Measurements from ENCODE around the gene FDXACB1.

Gene FDXACB1

GRCh38 chr11:111870113-111870512 is 8.9 kb downstream of the FDXACB1 start:
- H3K4me3 ChIP-seq (ENCODE audit: low read length): peak overlapping the region; percentile 87
- H3K36me3 ChIP-seq (ENCODE audit: control insufficient read depth, insufficient read depth, low read length, severe bottlenecking): peaks cover 37% of the 10 kb centered on the region
- H3K9ac ChIP-seq (ENCODE audit: low read length): peak overlapping the region; percentile 96
- H3K27me3 ChIP-seq (replicated peaks; ENCODE audit: control insufficient read depth, insufficient read depth, low read length): no peaks in the 10 kb centered on the region
- no peak for DNase-seq (ENCODE audit: low read depth)
- no peaks in the 10 kb centered on the region for H3K9me3 ChIP-seq (ENCODE audit: control insufficient read depth, low read length)
- peaks cover 8% of the 10 kb centered on the region for H3K4me1 ChIP-seq (ENCODE audit: control insufficient read depth, insufficient read depth, low read length)

- no peak overlapping the region for H3K9ac ChIP-seq (ENCODE audit: low read length)
- H3K4me1 ChIP-seq (ENCODE audit: control insufficient read depth, insufficient read depth, low read length): no peaks in the 10 kb centered on the region
- no peaks in the 10 kb centered on the region for H3K9me3 ChIP-seq (ENCODE audit: control insufficient read depth, low read length)
- no peak for DNase-seq (ENCODE audit: low read depth)
- H3K27me3 ChIP-seq (replicated peaks; ENCODE audit: control insufficient read depth, insufficient read depth, low read length): no peaks in the 10 kb centered on the region
- peaks cover 59% of the 10 kb centered on the region for H3K36me3 ChIP-seq (ENCODE audit: control insufficient read depth, insufficient read depth, low read length, severe bottlenecking)
- no peak overlapping the region for H3K4me3 ChIP-seq (ENCODE audit: low read length)
These were observed 18.7 kb downstream of the FDXACB1 start for GRCh38 chr11:111860257-111860656.

GRCh38 chr11:111855506-111855905 is 23.5 kb downstream of the FDXACB1 start:
- no peaks in the 10 kb centered on the region for H3K27me3 ChIP-seq (replicated peaks; ENCODE audit: control insufficient read depth, insufficient read depth, low read length)
- DNase-seq (ENCODE audit: low read depth): no peak
- H3K4me3 ChIP-seq (ENCODE audit: low read length): no peak overlapping the region
- no peak overlapping the region for H3K9ac ChIP-seq (ENCODE audit: low read length)
- H3K4me1 ChIP-seq (ENCODE audit: control insufficient read depth, insufficient read depth, low read length): peaks cover 10% of the 10 kb centered on the region
- no peaks in the 10 kb centered on the region for H3K9me3 ChIP-seq (ENCODE audit: control insufficient read depth, low read length)
- H3K36me3 ChIP-seq (ENCODE audit: control insufficient read depth, insufficient read depth, low read length, severe bottlenecking): peaks cover 52% of the 10 kb centered on the region

- no peak for DNase-seq (ENCODE audit: low read depth)
- H3K9me3 ChIP-seq (ENCODE audit: control insufficient read depth, low read length): no peaks in the 10 kb centered on the region
- H3K4me3 ChIP-seq (ENCODE audit: low read length): no peak overlapping the region
- peaks cover 24% of the 10 kb centered on the region for H3K4me1 ChIP-seq (ENCODE audit: control insufficient read depth, insufficient read depth, low read length)
- H3K9ac ChIP-seq (ENCODE audit: low read length): peak overlapping the region; percentile 69
- no peaks in the 10 kb centered on the region for H3K27me3 ChIP-seq (replicated peaks; ENCODE audit: control insufficient read depth, insufficient read depth, low read length)
- peaks cover 29% of the 10 kb centered on the region for H3K36me3 ChIP-seq (ENCODE audit: control insufficient read depth, insufficient read depth, low read length, severe bottlenecking)
These were observed 26.9 kb downstream of the FDXACB1 start for GRCh38 chr11:111852103-111852502.

- peak; percentile 72 for DNase-seq (ENCODE audit: low read depth)
- H3K36me3 ChIP-seq (ENCODE audit: control insufficient read depth, insufficient read depth, low read length, severe bottlenecking): peaks cover 28% of the 10 kb centered on the region
- peak overlapping the region; percentile 69 for H3K9ac ChIP-seq (ENCODE audit: low read length)
- peaks cover 29% of the 10 kb centered on the region for H3K4me1 ChIP-seq (ENCODE audit: control insufficient read depth, insufficient read depth, low read length)
- H3K9me3 ChIP-seq (ENCODE audit: control insufficient read depth, low read length): no peaks in the 10 kb centered on the region
- no peaks in the 10 kb centered on the region for H3K27me3 ChIP-seq (replicated peaks; ENCODE audit: control insufficient read depth, insufficient read depth, low read length)
- H3K4me3 ChIP-seq (ENCODE audit: low read length): no peak overlapping the region
These were observed 27.3 kb downstream of the FDXACB1 start for GRCh38 chr11:111851636-111852035.

- Histone ChIP-seq H3K4me3 (ENCODE audit: low read length) (no peak overlapping the region), H3K9me3 (ENCODE audit: control insufficient read depth, low read length) (no peaks in the 10 kb centered on the region), H3K27me3 (replicated peaks; ENCODE audit: control insufficient read depth, insufficient read depth, low read length) (no peaks in the 10 kb centered on the region), H3K9ac (ENCODE audit: low read length) (peak overlapping the region; percentile 69), H3K36me3 (ENCODE audit: control insufficient read depth, insufficient read depth, low read length, severe bottlenecking) (peaks cover 28% of the 10 kb centered on the region), H3K4me1 (ENCODE audit: control insufficient read depth, insufficient read depth, low read length) (peaks cover 35% of the 10 kb centered on the region)
- no peak for DNase-seq (ENCODE audit: low read depth)
These were observed 27.9 kb downstream of the FDXACB1 start for GRCh38 chr11:111851067-111851466.

GRCh38 chr11:111849631-111850030 is 29.3 kb downstream of the FDXACB1 start:
- peaks cover 19% of the 10 kb centered on the region for H3K36me3 ChIP-seq (ENCODE audit: control insufficient read depth, insufficient read depth, low read length, severe bottlenecking)
- no peak overlapping the region for H3K9ac ChIP-seq (ENCODE audit: low read length)
- no peak for DNase-seq (ENCODE audit: low read depth)
- H3K27me3 ChIP-seq (replicated peaks; ENCODE audit: control insufficient read depth, insufficient read depth, low read length): no peaks in the 10 kb centered on the region
- peaks cover 49% of the 10 kb centered on the region for H3K4me1 ChIP-seq (ENCODE audit: control insufficient read depth, insufficient read depth, low read length)
- H3K4me3 ChIP-seq (ENCODE audit: low read length): no peak overlapping the region
- no peaks in the 10 kb centered on the region for H3K9me3 ChIP-seq (ENCODE audit: control insufficient read depth, low read length)

- Histone ChIP-seq H3K27me3 (replicated peaks; ENCODE audit: control insufficient read depth, insufficient read depth, low read length) (no peaks in the 10 kb centered on the region), H3K9me3 (ENCODE audit: control insufficient read depth, low read length) (no peaks in the 10 kb centered on the region), H3K36me3 (ENCODE audit: control insufficient read depth, insufficient read depth, low read length, severe bottlenecking) (peaks cover 10% of the 10 kb centered on the region), H3K4me3 (ENCODE audit: low read length) (peak overlapping the region; percentile 22), H3K9ac (ENCODE audit: low read length) (peak overlapping the region; percentile 90), H3K4me1 (ENCODE audit: control insufficient read depth, insufficient read depth, low read length) (peaks cover 69% of the 10 kb centered on the region)
- peak; percentile 69 for DNase-seq (ENCODE audit: low read depth)
These were observed 32.3 kb downstream of the FDXACB1 start for GRCh38 chr11:111846636-111847035.

GRCh38 chr11:111846063-111846462 is 32.9 kb downstream of the FDXACB1 start:
- H3K36me3 ChIP-seq (ENCODE audit: control insufficient read depth, insufficient read depth, low read length, severe bottlenecking): peaks cover 10% of the 10 kb centered on the region
- no peaks in the 10 kb centered on the region for H3K27me3 ChIP-seq (replicated peaks; ENCODE audit: control insufficient read depth, insufficient read depth, low read length)
- no peaks in the 10 kb centered on the region for H3K9me3 ChIP-seq (ENCODE audit: control insufficient read depth, low read length)
- H3K9ac ChIP-seq (ENCODE audit: low read length): peak overlapping the region; percentile 90
- H3K4me3 ChIP-seq (ENCODE audit: low read length): peak overlapping the region; percentile 22
- peak; percentile 52 for DNase-seq (ENCODE audit: low read depth)
- peaks cover 67% of the 10 kb centered on the region for H3K4me1 ChIP-seq (ENCODE audit: control insufficient read depth, insufficient read depth, low read length)

- H3K9me3 ChIP-seq (ENCODE audit: control insufficient read depth, low read length): no peaks in the 10 kb centered on the region
- no peaks in the 10 kb centered on the region for H3K27me3 ChIP-seq (replicated peaks; ENCODE audit: control insufficient read depth, insufficient read depth, low read length)
- peaks cover 68% of the 10 kb centered on the region for H3K4me1 ChIP-seq (ENCODE audit: control insufficient read depth, insufficient read depth, low read length)
- peaks cover 10% of the 10 kb centered on the region for H3K36me3 ChIP-seq (ENCODE audit: control insufficient read depth, insufficient read depth, low read length, severe bottlenecking)
- peak overlapping the region; percentile 90 for H3K9ac ChIP-seq (ENCODE audit: low read length)
- DNase-seq (ENCODE audit: low read depth): peak; percentile 5
- no peak overlapping the region for H3K4me3 ChIP-seq (ENCODE audit: low read length)
These were observed 33.5 kb downstream of the FDXACB1 start for GRCh38 chr11:111845276-111846028.

GRCh38 chr11:111843661-111844060 is 35.3 kb downstream of the FDXACB1 start:
- Histone ChIP-seq H3K9me3 (ENCODE audit: control insufficient read depth, low read length) (no peaks in the 10 kb centered on the region), H3K36me3 (ENCODE audit: control insufficient read depth, insufficient read depth, low read length, severe bottlenecking) (peaks cover 5% of the 10 kb centered on the region), H3K9ac (ENCODE audit: low read length) (peak overlapping the region; percentile 79), H3K4me3 (ENCODE audit: low read length) (no peak overlapping the region), H3K4me1 (ENCODE audit: control insufficient read depth, insufficient read depth, low read length) (peaks cover 82% of the 10 kb centered on the region), H3K27me3 (replicated peaks; ENCODE audit: control insufficient read depth, insufficient read depth, low read length) (no peaks in the 10 kb centered on the region)
- no peak for DNase-seq (ENCODE audit: low read depth)

All from adipocyte (in vitro differentiated cells).